Calu3 (cell line): Measurements from ENCODE around the gene GRAMD4. TPM values are rescaled to one million over a fixed set of nuclear protein-coding genes. Genes with fewer than 3 reads are reported as not detected.

Experiments
- BruUV-seq: library from RNA; stranded (reverse); fragments of 400-500 nt; replicated peaks from 2 replicates; lab custom pipeline; 2021; lab: Mats Ljungman, UMichigan
- CTCF ChIA-PET: fragments of 300-600 bp; sonication (Branson Sonifier 250); formaldehyde crosslinking; loops from one replicate; lab custom pipeline; 2022; ENCODE audit warnings: antibody characterized with exemption; lab: Charles Lee
- DNase-seq: peaks from one replicate; pipeline ENCODE4 v3.0.0; 2022
- H3K27ac Mint-ChIP-seq: one replicate; pipeline ENCODE4 v1.8.0; 2022; ENCODE audit warnings: mixed read lengths; ENCODE audit not compliant: unreplicated experiment
- H3K27me3 Mint-ChIP-seq: one replicate; pipeline ENCODE4 v1.8.0; 2022; ENCODE audit warnings: mixed read lengths; ENCODE audit not compliant: unreplicated experiment
- H3K36me3 Mint-ChIP-seq: one replicate; pipeline ENCODE4 v1.8.0; 2022; ENCODE audit warnings: mild to moderate bottlenecking, moderate library complexity, mixed read lengths; ENCODE audit not compliant: insufficient read depth, unreplicated experiment
- H3K4me1 Mint-ChIP-seq: one replicate; pipeline ENCODE4 v1.8.0; 2022; ENCODE audit warnings: mild to moderate bottlenecking, low read depth, mixed read lengths; ENCODE audit not compliant: unreplicated experiment
- H3K4me3 Mint-ChIP-seq: one replicate; pipeline ENCODE4 v1.8.0; 2022; ENCODE audit warnings: mild to moderate bottlenecking, low read depth, moderate library complexity, mixed read lengths; ENCODE audit not compliant: unreplicated experiment
- H3K9me3 Mint-ChIP-seq: one replicate; pipeline ENCODE4 v1.8.0; 2022; ENCODE audit warnings: low read depth, mixed read lengths; ENCODE audit not compliant: unreplicated experiment
- CTCF ChIP-seq: fragments of 200-600 bp; IDR thresholded peaks from one replicate; pipeline ENCODE4 v1.8.0; 2022; ENCODE audit warnings: antibody characterized with exemption; ENCODE audit not compliant: unreplicated experiment
- intact Hi-C: fragments of 100-400 bp; cut with micrococcal nuclease; formaldehyde crosslinking; loops from one replicate; pipeline ENCODE4 v1.10.0; 2022; ENCODE audit not compliant: unreplicated experiment
- total RNA-seq: library from RNA; stranded (reverse); gene quantifications from 2 replicates; pipeline ENCODE4 v1.2.3, GENCODE V29; 2022

The GRAMD4 gene
- total RNA-seq, 1 experiment from 2014 or later, result 61.2 TPM

GRCh38 chr22:46626911-46627805, 7.0 kb downstream of the GRAMD4 start:
- peaks cover 18% of the 10 kb centered on the region for H3K36me3 Mint-ChIP-seq
- CTCF ChIA-PET, result interaction anchor here (0.6 kb wide), 1 partner anchor 1968 kb away, joined by 3 read pairs; no protein-coding TSS in a partner anchor
- no peak for TF ChIP-seq CTCF
- H3K27me3 Mint-ChIP-seq, result no peaks in the 10 kb centered on the region
- H3K4me1 Mint-ChIP-seq, result no peaks in the 10 kb centered on the region
- intact Hi-C loops, result no loop called here
- no peak overlapping the region for H3K27ac Mint-ChIP-seq
- BruUV-seq, result no TSS peak
- H3K4me3 Mint-ChIP-seq, result no peak overlapping the region
- H3K9me3 Mint-ChIP-seq, result no peaks in the 10 kb centered on the region
- no peak for DNase-seq

GRCh38 chr22:46627806-46628482, 7.8 kb downstream of the GRAMD4 start:
- Mint-ChIP-seq H3K9me3 (no peaks in the 10 kb centered on the region), H3K27me3 (no peaks in the 10 kb centered on the region), H3K4me1 (no peaks in the 10 kb centered on the region), H3K36me3 (peaks cover 20% of the 10 kb centered on the region), H3K4me3 (no peak overlapping the region), H3K27ac (no peak overlapping the region)
- CTCF ChIA-PET, result no interaction called here
- BruUV-seq, result no TSS peak
- intact Hi-C loops, result no loop called here
- no peak for TF ChIP-seq CTCF
- no peak for DNase-seq

- DNase-seq, result no peak
- Mint-ChIP-seq H3K9me3 (no peaks in the 10 kb centered on the region), H3K36me3 (peaks cover 17% of the 10 kb centered on the region), H3K4me1 (peaks cover under 1% of the 10 kb centered on the region), H3K27me3 (no peaks in the 10 kb centered on the region), H3K27ac (no peak overlapping the region), H3K4me3 (no peak overlapping the region)
- intact Hi-C loops, result no loop called here
- TF ChIP-seq CTCF, result no peak
- no TSS peak for BruUV-seq
- CTCF ChIA-PET, result no interaction called here
These were observed 8.6 kb downstream of the GRAMD4 start for GRCh38 chr22:46628756-46629155.

- H3K27ac Mint-ChIP-seq, result no peak overlapping the region
- peaks cover 14% of the 10 kb centered on the region for H3K36me3 Mint-ChIP-seq
- DNase-seq, result no peak
- intact Hi-C loops, result no loop called here
- no peak for TF ChIP-seq CTCF
- no peaks in the 10 kb centered on the region for H3K27me3 Mint-ChIP-seq
- H3K4me3 Mint-ChIP-seq, result no peak overlapping the region
- BruUV-seq, result no TSS peak
- no peaks in the 10 kb centered on the region for H3K9me3 Mint-ChIP-seq
- peaks cover 6% of the 10 kb centered on the region for H3K4me1 Mint-ChIP-seq
- CTCF ChIA-PET, result no interaction called here
These were observed 9.1 kb downstream of the GRAMD4 start for GRCh38 chr22:46629291-46629690.
